ENCODE data around the gene PANX2. TPM values are rescaled to one million over a fixed set of nuclear protein-coding genes. Genes with fewer than 3 reads are reported as not detected.

Gene PANX2
- total and polyA plus RNA-seq, 9 of the 15 experiments (the other 6 are each of a cell fraction or from before 2014, with no cell fraction given) = 0.01 to 3.9 (median 0.67) TPM; not detected in 1

DNA sequence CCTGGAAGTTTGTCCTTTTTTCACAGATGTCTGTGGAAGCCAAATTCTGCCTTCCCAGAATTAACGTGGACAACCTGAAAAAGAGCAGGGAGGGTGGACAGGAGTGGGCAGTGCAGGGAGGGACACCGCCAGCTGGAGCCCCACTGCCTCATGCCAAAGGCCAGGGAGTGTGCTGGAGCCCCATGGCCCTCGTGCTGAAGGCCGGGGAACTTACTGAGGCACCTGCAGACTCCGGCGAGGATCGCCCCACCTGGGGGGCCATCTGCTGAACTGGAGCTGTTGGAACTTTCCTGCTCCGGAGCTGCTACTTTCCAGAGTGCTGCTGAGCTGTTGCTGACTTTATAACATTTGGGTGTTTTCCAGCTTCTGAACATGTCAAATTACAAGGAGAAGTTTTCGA, 45.5 kb upstream of the PANX2 start:
- Histone ChIP-seq H3K9me3 (replicated peaks; ENCODE audit: control insufficient read depth, insufficient read depth, low read depth, low read length) (peaks cover 2% of the 10 kb centered on the region; the same call in 1 of the 2 replicates), H3K4me3 (no peak overlapping the region), H3K9me1 (ENCODE audit: control insufficient read depth, insufficient read depth, low read length) (no peaks in the 10 kb centered on the region), H3K27me3 (ENCODE audit: control insufficient read depth in 2 of 2, insufficient read depth in 2 of 2, low read length in 2 of 2) (no peaks in the 10 kb centered on the region), H3K27ac (ENCODE audit: extremely low read depth, low read depth, low read length) (no peak overlapping the region), H3K79me2 (ENCODE audit: control insufficient read depth, insufficient read depth, low read length) (no peaks in the 10 kb centered on the region), H4K20me1 (replicated peaks; ENCODE audit: control insufficient read depth, insufficient read depth, low read length) (no peaks in the 10 kb centered on the region), H3K36me3 (ENCODE audit: control insufficient read depth, insufficient read depth, low read length) (no peaks in the 10 kb centered on the region), H2AFZ (ENCODE audit: low read depth, low read length) (no peak overlapping the region), H3K9ac (ENCODE audit: insufficient read depth in 1 of 2, low read depth in 2 of 2, low read length in 2 of 2) (no peak overlapping the region), H3K4me2 (ENCODE audit: insufficient read depth, low read length) (no peak overlapping the region), H3K4me1 (replicated peaks in 1 of 2; ENCODE audit: control insufficient read depth in 2 of 2, insufficient read depth in 2 of 2, low read length in 2 of 2) (peaks cover 0 to 2% of the 10 kb centered on the region in 2 experiments; a peak in 1 of 5 replicates)
- DNase-seq (ENCODE audit: extremely low read depth in 1 of 4, low spot score in 3 of 4) (no peak), FAIRE-seq (no peak), ATAC-seq (no peak)
- 54% methylated on average over 9 of the region's 9 CpGs for WGBS (ENCODE audit: insufficient coverage, low coverage, missing lambda C conversion rate)
- BruUV-seq (replicated peaks) = no TSS peak
- TF ChIP-seq NBN (IDR thresholded peaks at IDR 0.05; ENCODE audit: low read depth) (no peak), KHSRP (IDR thresholded peaks at IDR 0.05) (no peak)
- in situ Hi-C loops (cut with MboI) (no loop called here), intact Hi-C loops (cut with micrococcal nuclease) (no loop called here)
- ChIA-PET CTCF (ENCODE audit: low intra/inter-chr PET ratio) (no interaction called here), POLR2A (no interaction called here)

DNA sequence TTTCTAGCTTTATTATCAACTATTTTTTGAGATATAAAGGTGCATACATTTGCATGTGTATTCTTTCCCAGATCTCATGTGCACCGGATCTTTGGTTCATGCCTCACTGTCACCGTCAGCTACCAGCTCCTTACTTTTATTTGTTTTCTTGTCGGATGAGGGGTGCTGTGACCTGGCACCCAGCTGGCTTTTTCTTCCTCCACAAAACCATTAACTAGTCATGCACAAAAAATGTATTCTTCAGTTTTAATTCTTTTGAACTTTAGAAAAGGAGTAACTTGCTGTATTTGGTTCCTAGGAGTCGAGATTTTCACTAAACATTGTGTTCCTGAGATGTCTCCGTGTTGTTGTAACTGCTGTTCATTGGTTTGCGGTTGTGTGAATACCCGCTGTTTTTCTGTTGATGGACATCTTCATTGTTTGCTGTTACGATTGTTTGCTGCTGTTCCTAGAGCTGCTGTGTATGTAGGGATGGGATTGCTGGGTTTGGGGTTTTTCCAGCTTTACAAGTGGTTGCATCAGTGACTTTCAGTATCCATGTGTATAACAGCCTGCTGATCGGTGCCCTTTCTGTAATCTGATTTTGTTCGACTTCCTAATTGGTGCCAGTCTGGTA, 41.3 kb upstream of the PANX2 start:
- no peak overlapping the region for H3K27ac ChIP-seq (ENCODE audit: extremely low read depth, low read depth, low read length)
- no peaks in the 10 kb centered on the region for H3K4me1 ChIP-seq (replicated peaks in 1 of 2; ENCODE audit: control insufficient read depth in 2 of 2, insufficient read depth in 2 of 2, low read length in 2 of 2)
- no peaks in the 10 kb centered on the region; a peak in 1 of 5 replicates for H3K27me3 ChIP-seq (ENCODE audit: control insufficient read depth in 2 of 2, insufficient read depth in 2 of 2, low read length in 2 of 2)
- in situ Hi-C loops (cut with MboI) (no loop called here), intact Hi-C loops (cut with micrococcal nuclease) (no loop called here)
- H3K9ac ChIP-seq (ENCODE audit: insufficient read depth in 1 of 2, low read depth in 2 of 2, low read length in 2 of 2) = no peak overlapping the region
- no peaks in the 10 kb centered on the region for H3K9me3 ChIP-seq (replicated peaks; ENCODE audit: control insufficient read depth, insufficient read depth, low read depth, low read length)
- H3K4me3 ChIP-seq = no peak overlapping the region
- ATAC-seq (no peak), DNase-seq (ENCODE audit: extremely low read depth in 1 of 4, low spot score in 3 of 4) (no peak), FAIRE-seq (peak; percentile 6)
- ChIA-PET CTCF (ENCODE audit: low intra/inter-chr PET ratio) (no interaction called here), POLR2A (interaction anchor here (0.7 kb wide), 1 partner anchor 11 kb away, joined by 3 read pairs; no protein-coding TSS in a partner anchor)
- H3K9me1 ChIP-seq (ENCODE audit: control insufficient read depth, insufficient read depth, low read length) = no peaks in the 10 kb centered on the region
- H2AFZ ChIP-seq (ENCODE audit: low read depth, low read length) = no peak overlapping the region
- WGBS (ENCODE audit: insufficient coverage, low coverage, missing lambda C conversion rate) = 64% methylated on average over 10 of the region's 10 CpGs
- no peak overlapping the region for H3K4me2 ChIP-seq (ENCODE audit: insufficient read depth, low read length)
- no TSS peak for BruUV-seq (replicated peaks)
- H3K36me3 ChIP-seq (ENCODE audit: control insufficient read depth, insufficient read depth, low read length) = no peaks in the 10 kb centered on the region
- H4K20me1 ChIP-seq (replicated peaks; ENCODE audit: control insufficient read depth, insufficient read depth, low read length) = no peaks in the 10 kb centered on the region
- H3K79me2 ChIP-seq (ENCODE audit: control insufficient read depth, insufficient read depth, low read length) = no peaks in the 10 kb centered on the region
- TF ChIP-seq, protein P1, sequence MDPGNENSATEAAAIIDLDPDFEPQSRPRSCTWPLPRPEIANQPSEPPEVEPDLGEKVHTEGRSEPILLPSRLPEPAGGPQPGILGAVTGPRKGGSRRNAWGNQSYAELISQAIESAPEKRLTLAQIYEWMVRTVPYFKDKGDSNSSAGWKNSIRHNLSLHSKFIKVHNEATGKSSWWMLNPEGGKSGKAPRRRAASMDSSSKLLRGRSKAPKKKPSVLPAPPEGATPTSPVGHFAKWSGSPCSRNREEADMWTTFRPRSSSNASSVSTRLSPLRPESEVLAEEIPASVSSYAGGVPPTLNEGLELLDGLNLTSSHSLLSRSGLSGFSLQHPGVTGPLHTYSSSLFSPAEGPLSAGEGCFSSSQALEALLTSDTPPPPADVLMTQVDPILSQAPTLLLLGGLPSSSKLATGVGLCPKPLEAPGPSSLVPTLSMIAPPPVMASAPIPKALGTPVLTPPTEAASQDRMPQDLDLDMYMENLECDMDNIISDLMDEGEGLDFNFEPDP (CRISPR knock-in tag; IDR thresholded peaks at IDR 0.05) = no peak
